ENCODE measurements around the gene SIPA1.
"Not testable (repeated sequence)": the region's sequence is repeated elsewhere in the genome, so short reads cannot be mapped to it uniquely, and the experiment has no call there.

SIPA1 gene

DNA sequence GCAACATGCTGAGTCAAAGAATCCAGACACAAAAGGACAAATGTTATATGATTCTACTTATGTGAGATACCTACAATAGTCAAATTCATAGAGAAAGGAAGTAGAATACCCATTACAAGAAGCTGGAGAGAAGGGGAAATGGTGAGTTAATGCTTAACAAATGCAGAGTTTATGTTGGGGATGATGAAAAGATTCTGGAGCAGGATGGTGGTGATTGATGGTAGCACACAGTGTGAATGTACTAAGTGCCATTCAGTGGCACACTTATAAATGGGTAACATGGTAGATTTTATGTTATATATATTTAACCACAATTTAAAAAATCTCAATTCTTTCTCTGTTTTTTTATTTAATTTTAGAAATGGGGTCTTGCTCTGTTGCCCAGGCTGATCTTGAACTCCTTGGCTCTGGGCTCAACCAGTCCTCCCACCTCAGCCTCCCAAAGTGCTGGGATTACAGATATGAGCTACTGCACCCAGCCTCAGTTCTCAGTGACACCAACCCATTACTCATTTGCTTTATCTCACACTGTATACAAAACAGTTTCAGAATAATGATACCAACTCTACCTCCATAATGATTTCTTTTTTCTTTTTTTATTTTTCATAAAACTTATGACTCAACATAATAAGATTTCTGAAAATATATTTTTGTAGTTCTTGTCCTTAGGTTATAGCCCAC, 34.4 kb downstream of the SIPA1 start:
- Histone ChIP-seq H3K14ac (ENCODE audit: low read length) (no peak overlapping the region), H2BK12ac (ENCODE audit: low read length) (no peak overlapping the region), H2BK5ac (ENCODE audit: low read depth, low read length, poor library complexity) (no peak overlapping the region), H4K91ac (ENCODE audit: low read depth, low read length) (no peak overlapping the region), H3K23ac (ENCODE audit: low read length) (no peak overlapping the region), H3K4me3 (ENCODE audit: low read depth, low read length) (no peak overlapping the region), H2BK120ac (ENCODE audit: insufficient read depth, low read length, poor library complexity) (no peak overlapping the region), H3K36me3 (ENCODE audit: control insufficient read depth in 1 of 2, insufficient read depth in 2 of 2, low read length in 2 of 2) (no peaks in the 10 kb centered on the region), H3K27ac (ENCODE audit: low read depth, low read length) (no peak overlapping the region), H3K4me1 (ENCODE audit: control insufficient read depth in 1 of 2, insufficient read depth in 2 of 2, low read length in 2 of 2) (no peaks in the 10 kb centered on the region), H3K4me2 (ENCODE audit: low read length) (no peak overlapping the region), H2AFZ (ENCODE audit: insufficient read depth, low read length, poor library complexity) (no peak overlapping the region), H3K18ac (ENCODE audit: low read length) (no peak overlapping the region), H3K79me2 (ENCODE audit: control insufficient read depth, insufficient read depth, low read length, poor library complexity) (no peaks in the 10 kb centered on the region), H4K12ac (ENCODE audit: low read depth, low read length) (no peak overlapping the region), H3K79me1 (ENCODE audit: low read length) (no peaks in the 10 kb centered on the region), H3K27me3 (ENCODE audit: insufficient read depth, low read length) (no peaks in the 10 kb centered on the region), H3K9ac (ENCODE audit: low read length) (no peak overlapping the region), H4K8ac (ENCODE audit: low read depth, low read length) (no peak overlapping the region), H3K4ac (ENCODE audit: low read depth, low read length) (no peak overlapping the region), H3K9me3 (ENCODE audit: insufficient read depth, low read depth, low read length) (no peaks in the 10 kb centered on the region), H2AK5ac (ENCODE audit: low read length) (no peak overlapping the region)
- DNase-seq = no peak

DNA sequence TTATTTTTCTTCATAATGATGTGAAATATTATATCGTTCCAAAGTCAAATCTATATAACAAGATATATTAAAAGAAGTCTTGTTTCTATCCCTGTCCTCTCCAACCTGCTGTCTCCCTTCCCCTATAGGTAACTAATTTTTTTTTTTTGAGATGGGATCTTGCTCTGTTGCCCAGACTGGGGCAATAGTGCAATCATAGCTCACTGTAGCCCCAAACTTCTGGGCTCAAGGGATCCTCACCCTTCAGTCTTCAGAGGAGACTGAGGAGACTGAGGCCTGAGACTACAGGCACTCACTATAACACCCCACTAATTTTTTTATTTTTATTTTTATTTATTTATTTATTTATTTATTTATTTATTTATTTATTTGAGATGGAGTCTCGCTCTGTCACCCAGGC, 35.1 kb downstream of the SIPA1 start:
- Histone ChIP-seq H3K9me3 (ENCODE audit: insufficient read depth, low read depth, low read length) (no peaks in the 10 kb centered on the region), H2BK12ac (ENCODE audit: low read length) (no peak overlapping the region), H3K4ac (ENCODE audit: low read depth, low read length) (no peak overlapping the region), H3K27ac (ENCODE audit: low read depth, low read length) (no peak overlapping the region), H4K8ac (ENCODE audit: low read depth, low read length) (no peak overlapping the region), H3K79me1 (ENCODE audit: low read length) (no peaks in the 10 kb centered on the region), H3K18ac (ENCODE audit: low read length) (no peak overlapping the region), H3K4me2 (ENCODE audit: low read length) (no peak overlapping the region), H2BK120ac (ENCODE audit: insufficient read depth, low read length, poor library complexity) (no peak overlapping the region), H3K79me2 (ENCODE audit: control insufficient read depth, insufficient read depth, low read length, poor library complexity) (no peaks in the 10 kb centered on the region), H3K23ac (ENCODE audit: low read length) (no peak overlapping the region), H3K4me1 (ENCODE audit: control insufficient read depth in 1 of 2, insufficient read depth in 2 of 2, low read length in 2 of 2) (no peaks in the 10 kb centered on the region), H4K91ac (ENCODE audit: low read depth, low read length) (no peak overlapping the region), H3K4me3 (ENCODE audit: low read depth, low read length) (no peak overlapping the region), H2AFZ (ENCODE audit: insufficient read depth, low read length, poor library complexity) (no peak overlapping the region), H3K27me3 (ENCODE audit: insufficient read depth, low read length) (no peaks in the 10 kb centered on the region), H4K12ac (ENCODE audit: low read depth, low read length) (no peak overlapping the region), H3K9ac (ENCODE audit: low read length) (no peak overlapping the region), H2BK5ac (ENCODE audit: low read depth, low read length, poor library complexity) (no peak overlapping the region), H3K36me3 (ENCODE audit: control insufficient read depth in 1 of 2, insufficient read depth in 2 of 2, low read length in 2 of 2) (no peaks in the 10 kb centered on the region), H3K14ac (ENCODE audit: low read length) (no peak overlapping the region), H2AK5ac (ENCODE audit: low read length) (no peak overlapping the region)
- no peak for DNase-seq
- WGBS (ENCODE audit: extremely low coverage, insufficient coverage, insufficient read length) = no CpG with 5 or more reads among the region's 2 CpGs

DNA sequence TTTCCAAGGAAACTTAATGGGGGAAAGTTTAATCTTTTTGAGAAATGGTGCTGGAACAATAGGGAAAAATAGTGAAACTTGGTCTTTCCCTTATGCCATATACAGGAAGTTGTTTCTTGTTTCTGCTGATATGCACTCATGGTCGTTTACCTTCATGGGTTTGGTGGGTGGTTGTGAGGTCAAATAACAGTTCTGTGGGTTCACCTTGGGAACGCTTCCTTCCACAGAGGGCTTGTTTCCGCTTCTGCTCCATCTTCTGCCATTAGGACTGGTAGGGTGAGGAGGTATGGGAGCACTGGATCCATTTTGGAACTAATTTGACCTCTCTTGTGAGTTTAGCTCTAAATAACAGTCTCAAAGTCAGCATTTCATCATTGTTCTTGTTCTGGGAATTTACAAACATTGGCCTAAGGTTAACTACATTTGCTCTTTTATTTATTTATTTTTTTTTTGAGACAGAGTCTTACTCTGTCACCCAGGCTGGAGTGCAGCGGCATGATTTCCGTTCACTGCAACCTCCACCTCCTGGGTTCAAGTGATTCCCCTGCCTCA, 42.4 kb downstream of the SIPA1 start:
- H3K36me3 ChIP-seq (ENCODE audit: control insufficient read depth in 1 of 2, insufficient read depth in 2 of 2, low read length in 2 of 2) = no peaks in the 10 kb centered on the region
- no peak overlapping the region for H3K14ac ChIP-seq (ENCODE audit: low read length)
- no peak overlapping the region for H2AFZ ChIP-seq (ENCODE audit: insufficient read depth, low read length, poor library complexity)
- H3K9ac ChIP-seq (ENCODE audit: low read length) = no peak overlapping the region
- no peak overlapping the region for H3K4me2 ChIP-seq (ENCODE audit: low read length)
- no peak overlapping the region for H3K27ac ChIP-seq (ENCODE audit: low read depth, low read length)
- H3K4me1 ChIP-seq (ENCODE audit: control insufficient read depth in 1 of 2, insufficient read depth in 2 of 2, low read length in 2 of 2) = no peaks in the 10 kb centered on the region
- H3K79me2 ChIP-seq (ENCODE audit: control insufficient read depth, insufficient read depth, low read length, poor library complexity) = no peaks in the 10 kb centered on the region
- H3K23ac ChIP-seq (ENCODE audit: low read length) = no peak overlapping the region
- no CpG with 5 or more reads among the region's 5 CpGs for WGBS (ENCODE audit: extremely low coverage, insufficient coverage, insufficient read length)
- H4K8ac ChIP-seq (ENCODE audit: low read depth, low read length) = no peak overlapping the region
- H3K4ac ChIP-seq (ENCODE audit: low read depth, low read length) = no peak overlapping the region
- no peaks in the 10 kb centered on the region for H3K27me3 ChIP-seq (ENCODE audit: insufficient read depth, low read length)
- H4K91ac ChIP-seq (ENCODE audit: low read depth, low read length) = no peak overlapping the region
- no peak overlapping the region for H4K12ac ChIP-seq (ENCODE audit: low read depth, low read length)
- H3K79me1 ChIP-seq (ENCODE audit: low read length) = no peaks in the 10 kb centered on the region
- no peak for DNase-seq
- H3K9me3 ChIP-seq (ENCODE audit: insufficient read depth, low read depth, low read length) = no peaks in the 10 kb centered on the region
- H2AK5ac ChIP-seq (ENCODE audit: low read length) = no peak overlapping the region
- no peak overlapping the region for H3K18ac ChIP-seq (ENCODE audit: low read length)
- H3K4me3 ChIP-seq (ENCODE audit: low read depth, low read length) = no peak overlapping the region
- no peak overlapping the region for H2BK5ac ChIP-seq (ENCODE audit: low read depth, low read length, poor library complexity)
- no peak overlapping the region for H2BK120ac ChIP-seq (ENCODE audit: insufficient read depth, low read length, poor library complexity)
- no peak overlapping the region for H2BK12ac ChIP-seq (ENCODE audit: low read length)

DNA sequence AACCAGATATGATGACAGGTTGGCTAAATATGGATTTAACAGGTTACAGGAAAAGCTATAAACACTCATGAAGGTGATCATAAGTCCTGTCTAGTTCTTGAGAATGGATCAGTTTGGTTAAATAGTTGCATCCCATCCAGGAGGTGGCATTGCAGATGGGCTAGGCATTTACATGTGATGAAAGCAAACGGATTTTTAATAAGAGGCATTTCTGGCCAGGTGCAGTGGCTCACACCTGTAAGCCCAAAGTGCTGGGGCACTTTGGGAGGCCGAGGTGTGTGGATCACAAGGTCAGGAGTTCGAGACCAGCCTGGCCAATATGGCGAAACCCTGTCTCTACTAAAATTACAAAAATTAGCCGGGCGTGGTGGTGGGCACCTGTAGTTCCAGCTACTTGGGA, 45.6 kb downstream of the SIPA1 start:
- H3K14ac ChIP-seq (ENCODE audit: low read length); H3K23ac ChIP-seq (ENCODE audit: low read length); H2BK120ac ChIP-seq (ENCODE audit: insufficient read depth, low read length, poor library complexity); H2BK5ac ChIP-seq (ENCODE audit: low read depth, low read length, poor library complexity); H4K8ac ChIP-seq (ENCODE audit: low read depth, low read length); H3K79me1 ChIP-seq (ENCODE audit: low read length); H3K18ac ChIP-seq (ENCODE audit: low read length); H2AK5ac ChIP-seq (ENCODE audit: low read length); H3K4me1 ChIP-seq (ENCODE audit: control insufficient read depth in 1 of 2, insufficient read depth in 2 of 2, low read length in 2 of 2); H3K9ac ChIP-seq (ENCODE audit: low read length); H3K27ac ChIP-seq (ENCODE audit: low read depth, low read length); H3K4ac ChIP-seq (ENCODE audit: low read depth, low read length); H3K9me3 ChIP-seq (ENCODE audit: insufficient read depth, low read depth, low read length); H3K27me3 ChIP-seq (ENCODE audit: insufficient read depth, low read length); DNase-seq; H3K4me3 ChIP-seq (ENCODE audit: low read depth, low read length); H4K12ac ChIP-seq (ENCODE audit: low read depth, low read length); H3K36me3 ChIP-seq (ENCODE audit: control insufficient read depth in 1 of 2, insufficient read depth in 2 of 2, low read length in 2 of 2); H4K91ac ChIP-seq (ENCODE audit: low read depth, low read length); H2BK12ac ChIP-seq (ENCODE audit: low read length); H3K79me2 ChIP-seq (ENCODE audit: control insufficient read depth, insufficient read depth, low read length, poor library complexity); H2AFZ ChIP-seq (ENCODE audit: insufficient read depth, low read length, poor library complexity); H3K4me2 ChIP-seq (ENCODE audit: low read length): not testable (repeated sequence)
- no CpG with 5 or more reads among the region's 6 CpGs for WGBS (ENCODE audit: extremely low coverage, insufficient coverage, insufficient read length)
